HepG2 (cell line): ENCODE measurements around the gene VCX3B. TPM values are rescaled to one million over a fixed set of nuclear protein-coding genes. Genes with fewer than 3 reads are reported as not detected.

Source experiments
- ATAC-seq: fragments of 200-7000 bp; cut with Tn5 transposase; 3 replicates; pipeline ENCODE4 v1.9.1; 2020; ENCODE audit warnings: mild to moderate bottlenecking, moderate library complexity
- BruUV-seq: library from RNA; stranded (reverse); fragments of 400-500 nt; replicated peaks from 2 replicates; lab custom pipeline; 2021; lab: Mats Ljungman, UMichigan
- CTCF ChIA-PET: fragments of 300-600 bp; formaldehyde crosslinking; extraction: SDS; loops from one replicate; lab custom pipeline; 2021; ENCODE audit warnings: low total read pairs, inconsistent platforms, low intra/inter-chr PET ratio; lab: Yijun Ruan, JAX
- POLR2A ChIA-PET: fragments of 350-600 bp; sonication (Branson Sonifier 250); formaldehyde crosslinking; loops from one replicate; lab custom pipeline; 2020; ENCODE audit warnings: antibody characterized with exemption, inconsistent platforms; lab: Yijun Ruan, JAX
- DNase-seq: peaks from one replicate; pipeline ENCODE4 v3.0.0-alpha.2; 2015; ENCODE audit warnings: low spot score
- FAIRE-seq: peaks from 3 replicates; lab custom pipeline; 2011; peaks lifted over from hg19 to GRCh38; lab: Jason Lieb, UNC
- H2AFZ ChIP-seq: one replicate; pipeline ENCODE4 v1.6.1; 2011; ENCODE audit warnings: low read length, inconsistent platforms
- H3K27ac ChIP-seq: fragments of 300-600 bp; 3 replicates; pipeline ENCODE4 v1.8.0; 2011; ENCODE audit warnings: mixed run types, mild to moderate bottlenecking, mixed read lengths, low read length, inconsistent platforms; ENCODE audit not compliant: insufficient read depth; ENCODE audit errors: extremely low read length
- H3K27me3 ChIP-seq, 2 experiments: fragments of 200-600 bp in 1 of 2; 2 replicates in 1 of 2; 3 replicates in 1 of 2; pipeline versions ENCODE4 v1.6.0 to v1.8.0; 2011; ENCODE audit warnings: low read length in 2 of 2, mild to moderate bottlenecking in 2 of 2, moderate library complexity in 2 of 2, inconsistent platforms in 1 of 2; ENCODE audit not compliant: insufficient read depth in 2 of 2, control insufficient read depth in 1 of 2
- H3K36me3 ChIP-seq, 2 experiments: fragments of 200-600 bp in 1 of 2; replicated peaks in 1 of 2; 2 replicates in 1 of 2; 3 replicates in 1 of 2; pipeline versions ENCODE4 v1.5.1 to v1.8.0; 2011; ENCODE audit warnings: low read length in 2 of 2, inconsistent platforms in 1 of 2; ENCODE audit not compliant: insufficient read depth in 2 of 2, control insufficient read depth in 1 of 2
- H3K4me1 ChIP-seq: 2 replicates; pipeline ENCODE4 v1.5.1; 2012; ENCODE audit warnings: low read length, inconsistent platforms; ENCODE audit not compliant: insufficient read depth
- H3K4me2 ChIP-seq: 2 replicates; pipeline ENCODE4 v1.6.0; 2011; ENCODE audit warnings: low read depth, low read length, inconsistent platforms
- H3K4me3 ChIP-seq, 3 experiments: fragments of 200-600 bp in 1 of 3; sonication (generic), shearing (Covaris generic) in 1 of 3; replicated peaks in 1 of 3; 2 replicates each; pipeline ENCODE4 v1.5.1; 2011 to 2016; ENCODE audit warnings: low read length in 3 of 3, inconsistent platforms in 2 of 3, low read depth in 2 of 3, mild to moderate bottlenecking in 2 of 3, control low read depth in 1 of 3, mixed read lengths in 1 of 3; ENCODE audit not compliant: insufficient read depth in 1 of 3
- H3K79me2 ChIP-seq: one replicate; pipeline ENCODE4 v1.6.1; 2011; ENCODE audit warnings: low read length, inconsistent platforms; ENCODE audit not compliant: insufficient read depth
- H3K9ac ChIP-seq: 2 replicates; pipeline ENCODE4 v1.6.0; 2011; ENCODE audit warnings: mild to moderate bottlenecking, low read depth, low read length, inconsistent platforms; ENCODE audit not compliant: insufficient read depth
- H3K9me3 ChIP-seq: 2 replicates; pipeline ENCODE4 v1.5.1; 2012; ENCODE audit warnings: mild to moderate bottlenecking, low read length
- H4K20me1 ChIP-seq: 2 replicates; pipeline ENCODE4 v1.6.0; 2011; ENCODE audit warnings: inconsistent platforms, mild to moderate bottlenecking, low read length, moderate library complexity; ENCODE audit not compliant: insufficient read depth
- JDP2 ChIP-seq: sonication (generic); formaldehyde crosslinking; IDR thresholded peaks from 2 replicates; pipeline ENCODE4 v1.8.1; 2022; ENCODE audit warnings: missing genetic modification reagents, borderline replicate concordance
- SMAD3 ChIP-seq: sonication (generic); formaldehyde crosslinking; IDR thresholded peaks from 2 replicates; pipeline ENCODE4 v1.4.0; 2020; ENCODE audit warnings: missing genetic modification reagents
- ZNF773 ChIP-seq: sonication (generic); formaldehyde crosslinking; IDR thresholded peaks from 2 replicates; pipeline ENCODE4 v1.4.0; 2020; ENCODE audit warnings: missing genetic modification reagents, borderline replicate concordance
- ZNF883 ChIP-seq: sonication (generic); formaldehyde crosslinking; IDR thresholded peaks from 2 replicates; pipeline ENCODE4 v1.5.1; 2020; ENCODE audit warnings: mild to moderate bottlenecking, missing genetic modification reagents; ENCODE audit errors: not compliant biosample characterization
- WGBS: methylation state at CpG from one replicate; pipeline ENCODE4 v1.1.6; 2017; ENCODE audit warnings: low lambda C conversion rate; 5-methylcytosine and 5-hydroxymethylcytosine counted together
- in situ Hi-C: cut with HindIII; loops from 2 replicates; pipeline ENCODE4 v1.10.0; 2017; ENCODE audit warnings: low pct_unique_long_range_greater_than_20kb; ENCODE audit not compliant: extremely low pct_ligation_motif_present
- intact Hi-C: fragments of 100-400 bp; cut with micrococcal nuclease; formaldehyde crosslinking; loops from one replicate; pipeline ENCODE4 v1.10.0; 2022; ENCODE audit not compliant: unreplicated experiment
- polyA plus RNA-seq, 8 experiments: library from polyadenylated mRNA; depleted of rRNA in 3 of 8; stranded (reverse) in 7 of 8; unstranded in 1 of 8; fragments of >200 nt; fragmentation: Illumina TruSeq in 4 of 8; extraction: Trizol in 4 of 8; gene quantifications; 2 replicates each; pipeline versions ENCODE4 v1.2.1 to v1.2.3, GENCODE V29; 2011 to 2016; ENCODE audit warnings: low read depth in 4 of 8, missing spikeins in 1 of 8, mixed read lengths in 1 of 8; ENCODE audit not compliant: insufficient read depth in 1 of 8
- total RNA-seq, 5 experiments: library from RNA; depleted of rRNA; stranded (reverse); fragments of >200 nt; fragmentation: Illumina TruSeq; extraction: Trizol; gene quantifications; 2 replicates each; pipeline ENCODE4 v1.2.3, GENCODE V29; 2016; ENCODE audit warnings: low read depth in 1 of 5
- TF ChIP-seq, protein P1 (sequence below): sonication (generic); formaldehyde crosslinking; IDR thresholded peaks from 2 replicates; pipeline ENCODE4 v1.9.0; 2021; ENCODE audit warnings: mild to moderate bottlenecking, missing genetic modification reagents

Gene VCX3B
- total and polyA plus RNA-seq, 2 of the 13 experiments (the other 11 are each of a cell fraction or from before 2014, with no cell fraction given) = not detected

DNA sequence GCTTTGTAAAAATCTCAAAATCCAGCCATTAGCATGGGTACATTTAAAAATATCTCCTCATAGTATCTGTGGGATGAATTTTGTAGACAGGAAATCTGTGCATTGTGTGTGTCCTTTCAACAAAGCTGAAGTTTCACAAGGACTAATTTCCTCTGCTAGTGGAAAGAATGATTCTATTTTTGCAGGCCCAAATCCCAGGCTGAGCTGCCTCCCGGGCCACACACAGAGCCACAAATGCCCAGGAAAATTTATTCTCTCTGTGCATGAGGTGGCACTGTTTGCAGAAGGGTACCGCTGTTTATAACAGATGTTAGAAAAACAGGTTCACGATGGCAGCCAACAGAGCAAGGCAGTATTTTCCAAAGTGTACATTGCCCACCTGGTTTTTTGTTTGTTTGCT is 11.0 kb upstream of the VCX3B start:
- no peak overlapping the region for H3K4me3 ChIP-seq
- no peaks in the 10 kb centered on the region for H3K79me2 ChIP-seq
- ATAC-seq = no peak
- no peak overlapping the region for H3K4me2 ChIP-seq
- ChIA-PET CTCF (no interaction called here), POLR2A (no interaction called here)
- BruUV-seq = no TSS peak
- WGBS = 36% methylated on average over 2 of the region's 3 CpGs
- TF ChIP-seq, protein P1, sequence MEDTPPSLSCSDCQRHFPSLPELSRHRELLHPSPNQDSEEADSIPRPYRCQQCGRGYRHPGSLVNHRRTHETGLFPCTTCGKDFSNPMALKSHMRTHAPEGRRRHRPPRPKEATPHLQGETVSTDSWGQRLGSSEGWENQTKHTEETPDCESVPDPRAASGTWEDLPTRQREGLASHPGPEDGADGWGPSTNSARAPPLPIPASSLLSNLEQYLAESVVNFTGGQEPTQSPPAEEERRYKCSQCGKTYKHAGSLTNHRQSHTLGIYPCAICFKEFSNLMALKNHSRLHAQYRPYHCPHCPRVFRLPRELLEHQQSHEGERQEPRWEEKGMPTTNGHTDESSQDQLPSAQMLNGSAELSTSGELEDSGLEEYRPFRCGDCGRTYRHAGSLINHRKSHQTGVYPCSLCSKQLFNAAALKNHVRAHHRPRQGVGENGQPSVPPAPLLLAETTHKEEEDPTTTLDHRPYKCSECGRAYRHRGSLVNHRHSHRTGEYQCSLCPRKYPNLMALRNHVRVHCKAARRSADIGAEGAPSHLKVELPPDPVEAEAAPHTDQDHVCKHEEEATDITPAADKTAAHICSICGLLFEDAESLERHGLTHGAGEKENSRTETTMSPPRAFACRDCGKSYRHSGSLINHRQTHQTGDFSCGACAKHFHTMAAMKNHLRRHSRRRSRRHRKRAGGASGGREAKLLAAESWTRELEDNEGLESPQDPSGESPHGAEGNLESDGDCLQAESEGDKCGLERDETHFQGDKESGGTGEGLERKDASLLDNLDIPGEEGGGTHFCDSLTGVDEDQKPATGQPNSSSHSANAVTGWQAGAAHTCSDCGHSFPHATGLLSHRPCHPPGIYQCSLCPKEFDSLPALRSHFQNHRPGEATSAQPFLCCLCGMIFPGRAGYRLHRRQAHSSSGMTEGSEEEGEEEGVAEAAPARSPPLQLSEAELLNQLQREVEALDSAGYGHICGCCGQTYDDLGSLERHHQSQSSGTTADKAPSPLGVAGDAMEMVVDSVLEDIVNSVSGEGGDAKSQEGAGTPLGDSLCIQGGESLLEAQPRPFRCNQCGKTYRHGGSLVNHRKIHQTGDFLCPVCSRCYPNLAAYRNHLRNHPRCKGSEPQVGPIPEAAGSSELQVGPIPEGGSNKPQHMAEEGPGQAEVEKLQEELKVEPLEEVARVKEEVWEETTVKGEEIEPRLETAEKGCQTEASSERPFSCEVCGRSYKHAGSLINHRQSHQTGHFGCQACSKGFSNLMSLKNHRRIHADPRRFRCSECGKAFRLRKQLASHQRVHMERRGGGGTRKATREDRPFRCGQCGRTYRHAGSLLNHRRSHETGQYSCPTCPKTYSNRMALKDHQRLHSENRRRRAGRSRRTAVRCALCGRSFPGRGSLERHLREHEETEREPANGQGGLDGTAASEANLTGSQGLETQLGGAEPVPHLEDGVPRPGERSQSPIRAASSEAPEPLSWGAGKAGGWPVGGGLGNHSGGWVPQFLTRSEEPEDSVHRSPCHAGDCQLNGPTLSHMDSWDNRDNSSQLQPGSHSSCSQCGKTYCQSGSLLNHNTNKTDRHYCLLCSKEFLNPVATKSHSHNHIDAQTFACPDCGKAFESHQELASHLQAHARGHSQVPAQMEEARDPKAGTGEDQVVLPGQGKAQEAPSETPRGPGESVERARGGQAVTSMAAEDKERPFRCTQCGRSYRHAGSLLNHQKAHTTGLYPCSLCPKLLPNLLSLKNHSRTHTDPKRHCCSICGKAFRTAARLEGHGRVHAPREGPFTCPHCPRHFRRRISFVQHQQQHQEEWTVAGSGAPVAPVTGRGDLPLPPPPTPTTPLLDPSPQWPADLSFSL (CRISPR knock-in tag) = no peak
- TF ChIP-seq ZNF883 = no peak
- no peak for TF ChIP-seq SMAD3
- TF ChIP-seq JDP2 (CRISPR knock-in tag) = no peak
- TF ChIP-seq ZNF773 (CRISPR knock-in tag) = no peak
- H3K27me3 ChIP-seq = no peaks in the 10 kb centered on the region
- H3K4me1 ChIP-seq = no peaks in the 10 kb centered on the region
- no peak overlapping the region for H2AFZ ChIP-seq
- intact Hi-C loops = no loop called here
- H3K27ac ChIP-seq = no peak overlapping the region
- no peaks in the 10 kb centered on the region for H4K20me1 ChIP-seq
- no peak for FAIRE-seq
- no peak for DNase-seq
- H3K36me3 ChIP-seq = no peaks in the 10 kb centered on the region
- H3K9ac ChIP-seq = no peak overlapping the region
- in situ Hi-C loops = no loop called here
- H3K9me3 ChIP-seq = no peaks in the 10 kb centered on the region
